ENCODE results near the gene KDM1B.
"Not testable (repeated sequence)": the region's sequence is repeated elsewhere in the genome, so short reads cannot be mapped to it uniquely, and the experiment has no call there.

Gene KDM1B

DNA sequence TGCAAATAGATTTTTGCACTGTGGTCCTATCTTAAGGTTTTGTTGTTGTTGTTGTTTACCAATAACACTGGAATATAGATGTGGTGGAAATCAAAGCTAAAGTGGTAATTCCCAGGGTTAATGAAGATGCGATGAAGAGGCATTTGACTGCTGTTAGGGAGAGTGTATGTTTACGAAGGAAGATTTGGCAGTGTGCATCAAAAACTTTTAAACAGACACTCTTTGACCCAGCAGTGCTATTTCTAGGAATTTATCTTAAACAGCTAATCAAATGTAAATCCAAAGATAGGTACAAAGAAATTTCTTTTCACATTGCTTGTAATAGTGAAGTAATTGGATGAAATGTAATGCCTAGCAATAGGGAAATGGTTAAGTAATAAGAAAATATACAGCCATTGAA is 34.0 kb downstream of the KDM1B start:
- no peak for DNase-seq

DNA sequence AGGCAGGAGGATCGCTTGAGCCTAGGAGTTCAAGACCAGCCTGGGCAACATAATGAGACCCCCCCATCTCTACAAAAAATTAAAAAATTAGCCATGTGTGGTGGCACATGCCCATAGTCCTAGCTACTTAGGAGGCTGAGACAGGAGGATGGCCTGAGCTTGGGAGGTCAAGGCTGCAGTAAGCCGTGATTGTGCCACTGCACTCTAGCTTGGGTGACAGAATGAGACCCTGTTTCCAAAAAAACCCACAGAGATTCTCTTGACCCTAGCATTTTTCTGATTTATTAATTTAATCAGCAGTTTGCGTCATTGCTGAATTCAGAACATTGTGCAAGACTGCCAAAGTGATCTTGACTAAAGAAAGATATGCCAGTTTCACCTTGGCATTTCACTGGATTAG is 36.8 kb downstream of the KDM1B start:
- DNase-seq: no peak

DNA sequence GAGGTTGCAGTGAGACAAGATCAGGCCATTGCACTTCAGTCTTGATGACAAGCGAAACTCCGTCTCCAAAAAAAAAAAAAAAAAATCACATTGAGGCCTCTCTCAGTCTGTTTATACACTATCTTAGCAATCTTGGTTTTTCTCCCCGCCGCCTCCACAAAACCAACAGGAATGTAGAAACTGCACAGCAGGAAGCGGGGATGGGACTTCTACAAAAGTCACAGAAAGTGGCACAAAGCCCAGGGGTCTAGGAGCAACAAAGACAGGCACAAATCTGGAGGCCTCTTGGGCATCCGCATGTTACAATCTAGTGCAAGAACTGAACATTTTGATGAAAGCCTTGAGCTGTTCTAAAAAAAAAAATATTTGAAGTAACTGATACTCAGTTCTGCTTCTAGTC is 48.6 kb downstream of the KDM1B start:
- no peak for DNase-seq

DNA sequence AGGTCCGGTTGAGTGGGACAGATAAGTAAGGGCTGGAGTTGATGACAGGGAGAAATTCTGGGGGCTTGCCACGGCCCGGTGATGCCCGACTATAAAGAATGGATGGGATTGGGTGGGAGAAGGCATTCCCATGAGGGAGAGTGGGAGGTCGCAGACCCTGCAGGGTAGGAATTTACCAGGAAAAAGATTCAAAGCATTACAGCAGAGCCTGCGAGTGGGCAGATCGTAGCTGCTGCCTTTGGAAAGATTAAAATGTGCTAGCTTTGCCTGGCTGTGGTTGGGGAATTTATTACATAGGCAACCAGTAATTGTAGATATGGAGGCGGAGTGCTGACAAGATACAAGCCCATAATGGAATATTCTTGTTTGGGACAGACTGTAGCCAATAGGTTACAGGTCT is 49.5 kb downstream of the KDM1B start:
- DNase-seq: no peak

DNA sequence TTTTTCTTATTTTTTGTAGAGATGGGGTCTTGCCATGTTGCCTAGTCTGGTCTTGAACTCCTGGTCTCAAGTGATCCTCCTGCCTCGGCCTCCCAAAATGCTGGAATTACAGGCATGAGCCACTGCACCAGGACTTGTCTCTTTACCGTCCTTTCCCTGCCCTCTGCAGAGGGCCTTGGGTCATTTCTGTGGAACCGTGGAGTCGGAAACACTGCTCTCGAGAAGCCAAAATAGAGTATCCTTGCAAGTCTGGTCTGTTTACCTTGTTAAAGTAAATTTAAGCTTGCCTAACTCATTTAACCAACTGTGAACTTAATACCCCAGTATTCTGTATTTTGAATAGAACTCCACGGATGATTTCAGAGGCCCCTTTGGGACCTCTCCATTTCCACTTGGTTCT is 51.4 kb downstream of the KDM1B start:
- no peak for DNase-seq

DNA sequence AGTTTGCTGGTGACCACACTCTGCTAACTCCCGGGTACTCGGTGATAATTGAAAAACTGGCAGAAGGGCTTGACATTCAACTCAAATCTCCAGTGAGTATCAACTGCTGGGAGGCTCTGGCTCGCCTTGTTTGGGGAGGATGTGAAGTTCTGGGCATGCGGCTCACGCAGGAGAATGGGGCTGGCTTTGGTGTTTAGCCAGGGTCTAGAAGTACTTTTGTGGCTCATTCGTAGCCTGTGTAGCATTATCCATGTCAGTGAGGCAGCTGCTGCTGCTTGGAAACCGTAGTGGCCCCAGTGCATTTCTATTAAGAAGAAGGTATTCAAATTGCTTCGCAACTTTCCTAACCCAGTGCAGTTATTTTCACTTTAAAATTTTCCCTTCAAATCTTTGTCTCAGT is 52.2 kb downstream of the KDM1B start:
- DNase-seq: no peak

DNA sequence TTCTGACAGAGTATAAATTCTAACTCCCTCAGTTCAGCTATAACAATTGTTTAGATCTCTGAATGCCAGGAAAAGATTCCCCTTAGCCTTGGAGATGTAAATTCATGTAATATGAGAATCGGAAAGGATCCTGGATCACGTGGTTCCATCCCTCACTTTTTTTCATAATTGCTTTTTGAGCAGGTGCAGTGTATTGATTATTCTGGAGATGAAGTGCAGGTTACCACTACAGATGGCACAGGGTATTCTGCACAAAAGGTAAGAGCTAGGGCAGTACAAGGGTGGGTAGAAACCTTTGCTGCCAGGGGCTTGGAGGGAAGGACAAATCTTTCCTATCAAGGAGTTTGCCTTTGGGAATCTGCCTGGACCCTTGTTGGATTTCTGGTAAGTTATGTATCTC is 52.7 kb downstream of the KDM1B start:
- DNase-seq: no peak

DNA sequence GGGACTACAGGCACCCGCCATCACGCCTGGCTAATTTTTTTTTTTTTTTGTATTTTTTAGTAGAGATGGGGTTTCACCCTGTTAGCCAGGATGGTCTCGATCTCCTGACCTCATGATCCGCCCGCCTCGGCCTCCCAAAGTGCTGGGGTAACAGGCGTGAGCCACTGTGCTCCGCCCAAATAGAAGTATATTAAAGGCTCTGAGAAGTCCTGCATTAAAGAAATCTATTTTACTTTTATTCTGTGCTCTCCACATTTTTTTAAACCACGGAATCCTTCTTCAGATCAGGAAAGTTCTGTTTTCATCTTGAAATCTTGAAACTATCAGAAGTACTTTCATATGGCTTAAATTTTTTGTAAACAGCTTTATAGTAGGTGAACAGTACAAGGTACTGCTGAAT is 53.6 kb downstream of the KDM1B start:
- DNase-seq: not testable (repeated sequence)

DNA sequence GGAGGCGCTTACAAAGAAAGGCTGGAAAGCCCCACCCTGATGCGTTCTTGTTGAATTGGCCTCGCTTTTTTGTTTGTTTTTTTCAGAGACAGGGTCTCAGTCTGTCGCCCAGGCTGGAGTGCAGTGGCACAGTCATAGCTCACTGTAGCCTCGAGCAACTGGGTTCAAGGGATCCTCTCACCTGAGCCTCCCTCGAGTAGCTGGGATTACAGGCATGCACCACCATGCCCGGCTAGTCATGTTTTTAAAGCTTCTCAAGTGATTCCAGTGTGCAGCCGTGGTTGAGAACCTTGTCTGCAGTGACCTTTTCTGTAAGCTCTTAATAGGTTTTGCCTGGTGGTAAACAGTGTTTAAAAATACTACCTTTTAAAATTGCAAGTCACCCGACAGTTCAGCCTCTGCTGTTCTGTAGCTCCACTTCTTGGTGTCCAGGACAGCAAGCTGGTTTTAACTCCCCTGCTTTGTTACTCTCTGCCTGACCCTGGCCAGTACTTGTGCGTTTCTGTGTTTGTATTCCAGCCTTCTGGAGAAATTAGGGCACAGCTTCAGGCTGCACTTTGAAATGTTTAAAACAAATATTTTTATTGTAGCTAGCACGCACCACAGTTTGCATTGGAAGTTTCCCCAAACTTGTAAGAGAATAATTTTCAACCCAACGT is 54.4 kb downstream of the KDM1B start:
- DNase-seq: no peak

DNA sequence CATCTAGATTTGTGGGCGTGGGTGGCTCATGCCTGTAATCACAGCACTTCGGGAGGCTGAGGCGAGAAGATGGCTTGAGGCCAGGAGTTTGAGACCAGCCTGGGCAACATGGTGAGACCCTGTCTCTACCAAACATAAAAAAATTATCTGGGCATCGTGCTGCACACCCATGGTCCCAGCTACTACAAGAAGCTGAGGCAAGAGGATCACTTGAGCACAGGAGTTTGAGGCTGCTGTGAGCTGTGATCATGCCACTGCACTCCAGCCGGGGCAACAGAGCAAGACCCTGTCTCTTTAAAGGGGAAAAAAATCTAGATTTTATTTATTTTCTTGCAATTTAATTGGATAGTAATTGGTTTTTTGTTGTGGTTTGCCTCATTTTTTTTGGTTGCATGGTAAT is 55.5 kb downstream of the KDM1B start:
- no peak for DNase-seq

DNA sequence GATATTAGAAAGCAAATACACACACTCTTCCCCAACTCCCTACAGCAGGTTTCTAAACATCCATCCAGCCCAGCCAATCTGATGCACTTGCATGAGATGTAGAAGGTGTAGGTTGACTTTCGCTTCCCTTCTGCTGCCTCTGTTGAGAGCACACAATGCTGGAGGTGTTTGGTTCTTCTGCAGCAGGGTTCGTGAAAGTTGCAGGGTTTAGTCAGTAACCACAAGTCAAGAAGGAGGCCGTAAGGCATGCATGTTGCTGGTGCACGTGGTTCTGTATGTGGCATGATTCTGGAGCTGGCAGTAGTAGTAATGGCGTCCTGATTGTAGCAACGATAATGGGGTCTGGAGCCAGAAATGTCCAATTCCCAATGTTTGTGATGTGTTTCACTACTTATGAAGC is 56.1 kb downstream of the KDM1B start:
- DNase-seq: peak; percentile 6 to 9

DNA sequence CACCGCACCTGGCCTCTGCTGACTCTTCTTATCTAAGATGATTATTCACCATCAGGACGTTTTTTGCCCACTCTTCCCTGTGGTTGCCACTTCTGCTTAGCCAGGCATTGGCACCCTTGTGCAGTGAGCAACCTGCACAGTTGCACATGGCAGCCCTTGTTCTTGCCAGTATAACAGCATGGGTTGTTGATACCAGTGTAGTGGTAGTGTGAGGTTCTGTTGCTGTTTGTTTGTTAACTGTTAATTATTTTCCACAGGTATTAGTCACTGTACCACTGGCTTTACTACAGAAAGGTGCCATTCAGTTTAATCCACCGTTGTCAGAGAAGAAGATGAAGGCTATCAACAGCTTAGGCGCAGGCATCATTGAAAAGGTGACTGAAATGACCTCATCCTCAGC is 57.0 kb downstream of the KDM1B start:
- no peak for DNase-seq

DNA sequence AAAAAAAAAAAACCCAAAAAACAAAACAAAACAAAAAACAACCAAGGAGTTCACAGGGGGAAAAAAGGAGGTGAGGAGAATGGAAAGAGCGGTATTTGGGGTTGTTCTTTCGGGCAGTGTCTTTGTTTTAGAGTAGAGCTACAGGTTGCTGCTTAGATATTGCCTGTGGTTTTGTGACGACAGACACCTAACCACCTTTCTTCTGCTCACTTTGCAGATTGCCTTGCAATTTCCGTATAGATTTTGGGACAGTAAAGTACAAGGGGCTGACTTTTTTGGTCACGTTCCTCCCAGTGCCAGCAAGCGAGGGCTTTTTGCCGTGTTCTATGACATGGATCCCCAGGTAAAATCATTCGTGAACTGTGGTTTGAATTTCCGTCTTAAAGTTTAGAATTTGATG is 58.2 kb downstream of the KDM1B start:
- no peak for DNase-seq

DNA sequence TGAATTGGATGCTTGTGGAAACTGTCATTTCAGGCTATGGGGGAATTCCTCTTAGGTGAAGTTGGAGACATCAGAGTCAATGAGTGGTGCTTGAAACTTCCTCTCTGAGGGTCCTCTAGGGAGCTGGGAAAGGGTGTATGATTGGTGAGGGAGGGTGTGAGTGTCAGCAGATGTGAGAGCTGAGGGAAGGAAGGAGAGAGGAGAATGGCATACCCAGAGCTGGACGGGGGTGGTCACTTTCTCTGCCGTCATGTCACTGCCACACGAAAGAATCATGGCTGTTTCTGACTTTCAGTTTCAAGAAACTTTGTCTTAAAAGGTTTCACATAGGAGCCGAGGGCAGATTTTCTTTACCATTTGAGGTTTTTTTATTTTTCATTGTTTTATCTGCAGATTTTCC is 58.8 kb downstream of the KDM1B start:
- DNase-seq: no peak

DNA sequence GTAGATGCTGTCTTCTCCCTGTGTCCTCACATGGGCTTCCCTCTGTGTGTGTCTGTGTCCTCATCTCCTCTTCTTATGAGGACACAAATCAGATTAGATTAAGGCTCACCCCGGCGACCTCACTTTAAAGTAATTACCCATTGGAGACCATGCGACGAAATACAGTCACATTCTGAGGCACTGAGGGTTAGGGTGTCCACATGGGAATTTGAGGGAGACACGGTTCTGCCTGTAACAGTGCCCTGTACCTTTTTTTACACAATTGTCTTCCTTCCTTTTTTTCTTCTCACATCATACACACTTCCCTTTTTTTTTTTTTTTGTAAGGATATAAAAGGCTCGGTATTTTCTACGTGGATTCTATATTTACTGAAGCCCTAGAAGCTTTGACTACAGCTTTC is 60.2 kb downstream of the KDM1B start:
- no peak for DNase-seq

DNA sequence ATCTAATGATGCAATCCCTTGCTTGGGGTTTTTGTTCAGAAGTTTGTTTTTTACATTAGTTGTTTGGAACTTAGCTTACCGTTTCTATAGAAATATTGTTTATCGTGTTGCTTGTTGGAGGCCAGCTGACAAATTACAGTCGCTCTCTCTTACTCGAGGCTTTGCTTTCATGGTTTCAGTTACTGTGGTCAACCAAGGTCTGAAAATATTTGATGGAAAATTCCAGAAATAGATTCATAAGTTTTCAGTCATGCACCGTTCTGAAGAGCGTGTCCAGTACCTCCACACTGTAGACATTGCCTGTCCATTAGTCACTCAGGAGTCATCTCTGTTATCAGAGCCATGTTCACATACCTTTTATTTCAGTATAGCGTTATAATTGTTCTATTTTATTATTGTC is 61.2 kb downstream of the KDM1B start:
- DNase-seq: no peak

DNA sequence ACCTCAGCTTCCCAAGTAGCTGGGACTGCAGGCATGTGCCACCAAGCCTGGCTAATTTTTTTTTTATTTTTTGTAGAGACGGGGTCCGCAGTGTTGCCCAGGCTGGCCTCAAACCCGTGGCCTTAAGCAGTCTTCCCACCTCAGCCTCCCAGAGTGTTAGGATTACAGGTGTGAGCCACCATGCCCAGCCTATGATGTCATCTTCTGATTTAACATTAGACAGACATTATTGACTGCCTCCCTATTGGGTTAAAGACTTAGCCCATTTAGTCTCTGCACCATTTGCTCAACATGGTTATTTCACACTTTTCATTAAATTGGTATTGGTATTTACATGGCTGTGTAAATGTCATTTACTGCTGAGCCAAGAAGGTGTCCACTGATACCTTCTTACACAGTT is 63.0 kb downstream of the KDM1B start:
- no peak for DNase-seq

DNA sequence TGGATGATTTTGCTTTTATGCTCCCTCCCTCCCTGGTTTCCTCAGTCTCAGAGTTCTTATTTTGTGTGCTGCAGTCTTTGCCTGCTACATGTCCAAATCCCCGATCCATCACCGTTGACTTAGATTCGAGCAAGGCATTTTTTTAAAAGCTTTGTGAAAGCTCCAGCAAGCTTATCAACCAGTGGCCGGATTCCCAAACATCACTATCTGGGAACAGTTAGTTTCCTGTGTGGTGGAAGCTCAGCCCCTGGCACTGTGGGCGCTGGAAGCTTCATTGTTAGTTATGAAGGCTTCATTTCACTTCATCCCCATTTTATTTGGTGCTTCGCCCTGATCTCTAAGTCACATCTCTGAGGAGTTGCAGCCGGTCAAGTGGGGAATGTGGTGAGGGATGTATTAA is 64.4 kb downstream of the KDM1B start:
- no peak for DNase-seq

DNA sequence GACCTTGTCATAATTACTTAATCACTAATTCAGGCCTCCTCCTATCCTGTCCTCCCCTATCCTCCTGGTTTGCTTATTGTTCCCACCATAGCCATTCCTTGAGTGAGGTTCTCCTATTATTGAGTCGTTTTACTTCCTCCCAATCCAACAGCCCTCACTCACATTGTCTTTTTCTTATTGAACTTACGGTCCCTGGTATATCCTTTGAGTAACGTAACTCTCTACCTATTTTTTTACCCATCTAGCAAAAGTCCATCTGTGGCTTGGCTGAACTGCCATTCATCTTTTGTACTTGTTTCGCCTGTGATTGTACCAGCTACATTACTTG is 66.0 kb downstream of the KDM1B start:
- no peak for DNase-seq

DNA sequence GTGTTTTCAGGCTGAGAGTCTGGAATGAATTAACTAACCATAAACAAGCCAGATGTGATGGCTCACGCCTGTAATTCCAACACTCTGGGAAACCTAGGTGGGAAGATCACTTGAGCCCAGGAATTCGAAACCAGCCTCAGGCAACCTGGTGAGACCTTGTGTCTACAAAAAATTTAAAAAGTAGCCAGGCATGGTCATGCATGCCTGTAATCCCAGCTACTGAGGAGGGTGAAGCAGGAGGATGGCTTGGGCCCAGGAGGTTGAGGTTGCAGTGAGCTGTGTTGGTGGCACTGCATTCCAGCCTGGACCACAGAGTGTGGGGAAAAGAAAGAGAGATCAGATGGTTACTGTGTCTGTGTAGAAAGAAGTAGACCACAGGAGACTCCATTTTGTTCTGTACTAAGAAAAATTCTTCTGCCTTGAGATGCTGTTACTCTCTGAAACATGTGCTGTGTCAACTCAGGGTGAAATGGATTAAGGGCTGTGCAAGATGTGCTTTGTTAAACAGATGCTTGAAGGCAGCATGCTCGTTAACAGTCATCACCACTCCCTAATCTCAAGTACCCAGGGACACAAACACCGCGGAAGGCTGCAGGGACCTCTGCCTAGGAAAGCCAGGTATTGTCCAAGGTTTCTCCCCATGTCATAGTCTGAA is 71.4 kb downstream of the KDM1B start:
- DNase-seq: not testable (repeated sequence)

DNA sequence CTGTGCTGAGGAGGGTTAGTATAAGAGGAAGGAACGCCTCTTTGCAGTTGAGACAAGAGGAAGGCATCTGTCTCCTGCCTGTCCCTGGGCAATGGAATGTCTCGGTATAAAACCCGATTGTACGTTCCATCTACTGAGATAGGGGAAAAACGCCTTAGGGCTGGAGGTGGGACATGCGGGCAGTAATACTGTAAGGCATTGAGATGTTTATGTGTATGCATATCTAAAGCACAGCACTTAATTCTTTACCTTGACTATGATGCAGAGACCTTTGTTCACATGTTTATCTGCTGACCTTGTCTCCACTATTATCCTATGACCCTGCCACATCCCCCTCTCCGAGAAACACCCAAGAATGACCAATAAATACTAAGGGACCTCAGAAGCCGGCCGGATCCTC is 71.9 kb downstream of the KDM1B start:
- DNase-seq: not testable (repeated sequence)

DNA sequence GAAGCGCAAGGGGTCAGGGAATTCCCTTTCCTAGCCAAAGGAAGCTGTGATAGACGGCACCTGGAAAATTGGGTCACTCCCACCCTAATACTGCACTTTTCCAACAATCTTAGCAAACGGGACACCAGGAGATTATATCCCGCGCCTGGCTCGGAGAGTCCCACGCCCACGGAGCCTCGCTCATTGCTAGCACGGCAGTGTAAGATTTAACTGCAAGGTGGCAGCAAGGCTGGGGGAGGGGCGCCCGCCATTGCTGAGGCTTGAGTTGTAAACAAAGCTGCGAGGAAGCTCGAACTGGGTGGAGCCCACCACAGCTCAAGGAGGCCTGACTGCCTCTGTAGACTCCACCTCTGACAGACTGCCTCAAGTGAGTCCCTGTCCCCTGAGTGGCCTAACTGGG is 73.4 kb downstream of the KDM1B start:
- not testable (repeated sequence) for DNase-seq

DNA sequence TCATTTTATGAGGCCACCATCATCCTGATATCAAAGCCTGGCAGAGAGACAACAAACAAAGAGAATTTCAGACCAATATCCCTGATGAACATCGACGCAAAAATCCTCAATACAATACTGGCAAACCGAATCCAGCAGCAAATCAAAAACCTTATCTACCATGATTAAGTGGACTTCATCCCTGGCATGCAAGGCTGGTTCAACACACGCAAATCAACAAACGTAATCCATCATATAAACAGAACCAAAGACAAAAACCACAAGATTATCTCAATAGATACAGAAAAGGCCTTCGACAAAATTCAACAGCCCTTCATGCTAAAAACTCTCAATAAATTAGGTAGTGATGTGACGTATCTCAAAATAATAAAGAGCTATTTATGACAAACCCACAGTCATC is 76.6 kb downstream of the KDM1B start:
- DNase-seq: not testable (repeated sequence)

DNA sequence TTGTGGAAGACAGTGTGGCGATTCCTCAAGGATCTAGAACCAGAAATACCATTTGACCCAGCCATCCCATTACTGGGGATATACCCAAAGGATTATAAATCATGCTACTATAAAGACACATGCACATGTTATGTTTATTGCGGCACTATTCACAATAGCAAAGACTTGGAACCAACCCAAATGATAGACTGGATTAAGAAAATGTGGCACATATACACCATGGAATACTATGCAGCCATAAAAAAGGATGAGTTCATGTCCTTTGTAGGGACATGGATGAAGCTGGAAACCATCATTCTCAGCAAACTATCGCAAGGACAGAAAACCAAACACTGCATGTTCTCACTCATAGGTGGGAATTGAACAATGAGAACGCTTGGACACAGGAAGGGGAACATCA is 78.5 kb downstream of the KDM1B start:
- DNase-seq: not testable (repeated sequence)

DNA sequence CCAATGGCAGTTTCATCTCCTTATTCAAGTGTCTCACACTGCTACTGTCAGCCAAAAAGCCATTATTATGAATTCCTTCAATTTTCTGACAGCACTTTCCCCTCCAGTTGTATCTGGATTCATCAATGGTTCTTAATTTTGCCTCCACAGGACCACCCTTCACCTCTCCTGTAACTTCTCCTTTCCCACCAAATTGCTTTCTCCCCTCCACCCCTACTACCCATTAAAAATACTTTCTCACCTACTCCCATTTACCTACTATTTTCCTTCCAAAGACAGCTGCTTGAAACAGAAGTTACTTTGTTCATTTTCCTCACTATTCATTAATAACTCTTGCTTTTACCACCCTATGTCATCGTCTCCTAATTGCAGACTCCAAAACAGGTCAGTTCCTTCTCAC is 79.3 kb downstream of the KDM1B start:
- no peak for DNase-seq

Measured in stimulated activated CD4-positive, alpha-beta T cell treated with anti-CD3 and anti-CD28 coated beads, Interleukin-2, amount 100 ng/mL, for 48 hours (primary cell).